Testis (tissue), 3 donors: Measurements from ENCODE around the gene SLC38A2. TPM values are rescaled to one million over a fixed set of nuclear protein-coding genes. Genes with fewer than 3 reads are reported as not detected.

Experiments
- DNase-seq: peaks from one replicate; pipeline ENCODE4 v3.0.0-alpha.2; 2019
- H3K27ac ChIP-seq, 2 donors: fragments of 200-600 bp; sonication (generic); one replicate each; pipeline ENCODE4 v1.5.1; 2019
- H3K27me3 ChIP-seq: fragments of 200-600 bp; sonication (generic); one replicate; pipeline ENCODE4 v1.5.1; 2019
- H3K36me3 ChIP-seq: fragments of 200-600 bp; sonication (generic); one replicate; pipeline ENCODE4 v1.5.1; 2017; ENCODE audit warnings: low read depth; ENCODE audit errors: missing control alignments
- H3K4me1 ChIP-seq: fragments of 200-600 bp; sonication (generic); one replicate; pipeline ENCODE4 v1.5.1; 2019
- H3K4me3 ChIP-seq, 2 donors: fragments of 200-600 bp; sonication (generic); one replicate each; pipeline ENCODE4 v1.5.1; 2017 to 2019
- H3K9me3 ChIP-seq: fragments of 200-600 bp; sonication (generic); one replicate; pipeline ENCODE4 v1.5.1; 2017
- CTCF ChIP-seq, 3 experiments: fragments of 450-650 bp in 2 of 3; fragments of 200-600 bp in 1 of 3; sonication (generic) in 1 of 3; IDR thresholded peaks; one replicate each; pipeline ENCODE4 v1.5.1; 2016 to 2019; ENCODE audit warnings: antibody characterized with exemption in 3 of 3, mild to moderate bottlenecking in 2 of 3, moderate library complexity in 1 of 3
- POLR2A ChIP-seq: fragments of 450-650 bp; IDR thresholded peaks from one replicate; pipeline ENCODE4 v1.6.1; 2017; ENCODE audit warnings: antibody characterized with exemption, mild to moderate bottlenecking, moderate library complexity
- WGBS, 2 donors: methylation state at CpG; one replicate each; pipeline ENCODE4 v1.1.5; 2018; 5-methylcytosine and 5-hydroxymethylcytosine counted together
- intact Hi-C: fragments of 100-400 bp; cut with DNase I; formaldehyde crosslinking; loops from one replicate; pipeline ENCODE4 v1.15.1; 2023; ENCODE audit warnings: low total_unique reads
- polyA plus RNA-seq: library from polyadenylated mRNA; stranded (reverse); fragments of 350-450 nt; fragmentation: Illumina TruSeq; extraction: RNeasy Lipid Tissue Mini Kit (QIAGEN cat#74804); gene quantifications from one replicate; pipeline ENCODE4 v1.2.3, GENCODE V29; 2014; ENCODE audit warnings: low read depth, low replicate concordance; ENCODE audit not compliant: insufficient read depth
- total RNA-seq, 2 donors: library from RNA; depleted of rRNA; stranded (reverse); fragments of >200 nt; gene quantifications; one replicate each; pipeline ENCODE4 v1.2.3, GENCODE V29; 2016

The SLC38A2 gene
- total and polyA plus RNA-seq, 3 donors from 2014 or later: 56.4 to 220 (median 151) TPM

- Histone ChIP-seq H3K27me3 (no peaks in the 10 kb centered on the region), H3K27ac (peak overlapping the region in 1 of 2 donors; percentile 46), H3K4me3 (no peak overlapping the region), H3K4me1 (peaks cover 6% of the 10 kb centered on the region), H3K36me3 (no peaks in the 10 kb centered on the region), H3K9me3 (no peaks in the 10 kb centered on the region)
- intact Hi-C loops: no loop called here
- no peak for DNase-seq
- TF ChIP-seq POLR2A: no peak
- TF ChIP-seq CTCF (IDR thresholded peaks at IDR 0.05): no peak
Measured at GRCh38 chr12:46403719-46404070, 31.1 kb upstream of the SLC38A2 start.

GRCh38 chr12:46402941-46403718, 30.6 kb upstream of the SLC38A2 start:
- H3K27me3 ChIP-seq: no peaks in the 10 kb centered on the region
- no peaks in the 10 kb centered on the region for H3K9me3 ChIP-seq
- H3K36me3 ChIP-seq: no peaks in the 10 kb centered on the region
- DNase-seq: no peak
- H3K4me3 ChIP-seq: no peak overlapping the region
- peaks cover 6% of the 10 kb centered on the region for H3K4me1 ChIP-seq
- H3K27ac ChIP-seq: peak overlapping the region in 1 of 2 donors; percentile 46
- intact Hi-C loops: no loop called here
- TF ChIP-seq CTCF (IDR thresholded peaks at IDR 0.05) (no peak), POLR2A (no peak)
- 46 to 60% methylated on average over 3 of the region's 3 CpGs for WGBS, 2 donors

GRCh38 chr12:46402451-46402850, 29.9 kb upstream of the SLC38A2 start:
- intact Hi-C loops: no loop called here
- no peak for DNase-seq
- Histone ChIP-seq H3K36me3 (no peaks in the 10 kb centered on the region), H3K27me3 (no peaks in the 10 kb centered on the region), H3K9me3 (no peaks in the 10 kb centered on the region), H3K27ac (no peak overlapping the region), H3K4me3 (no peak overlapping the region), H3K4me1 (peaks cover 6% of the 10 kb centered on the region)
- no peak for TF ChIP-seq CTCF (IDR thresholded peaks at IDR 0.05)
- no peak for TF ChIP-seq POLR2A
- 74 to 88% methylated on average over 2 of the region's 2 CpGs for WGBS, 2 donors

GRCh38 chr12:46401662-46402061, 29.1 kb upstream of the SLC38A2 start:
- H3K27me3 ChIP-seq: no peaks in the 10 kb centered on the region
- DNase-seq: peak; percentile 38
- H3K27ac ChIP-seq: no peak overlapping the region

More at GRCh38 chr12:46401662-46402061, 29.1 kb upstream of the SLC38A2 start:
- Histone ChIP-seq H3K9me3 (no peaks in the 10 kb centered on the region), H3K4me3 (no peak overlapping the region), H3K4me1 (peaks cover 6% of the 10 kb centered on the region), H3K36me3 (no peaks in the 10 kb centered on the region)
- TF ChIP-seq CTCF (IDR thresholded peaks at IDR 0.05): peak in 1 of 3 experiments; percentile 20
- TF ChIP-seq POLR2A: no peak
- intact Hi-C loops: no loop called here
- 58 to 61% methylated on average over 4 of the region's 4 CpGs for WGBS, 2 donors
